Mucosa of descending colon (tissue), 3 donors: ENCODE measurements around the gene FBXL7. TPM values are rescaled to one million over a fixed set of nuclear protein-coding genes. Genes with fewer than 3 reads are reported as not detected.

Experiments
- ATAC-seq: fragments of 200-7000 bp; cut with Tn5 transposase; one replicate; pipeline ENCODE4 v1.9.1; 2020; ENCODE audit warnings: mild to moderate bottlenecking, moderate library complexity
- DNase-seq, 3 donors: peaks; one replicate each; pipeline ENCODE4 v3.0.0-alpha.2; 2020
- H3K36me3 ChIP-seq: fragments of 200-600 bp; one replicate; pipeline ENCODE4 v1.8.0; 2021; ENCODE audit warnings: low read depth, mild to moderate bottlenecking
- H3K4me1 ChIP-seq: fragments of 200-600 bp; one replicate; pipeline ENCODE4 v1.8.0; 2021; ENCODE audit warnings: low read depth, mild to moderate bottlenecking
- H3K4me3 ChIP-seq: fragments of 200-600 bp; one replicate; pipeline ENCODE4 v1.8.0; 2021; ENCODE audit warnings: mild to moderate bottlenecking
- H3K9me3 ChIP-seq: fragments of 200-600 bp; one replicate; pipeline ENCODE4 v1.8.0; 2021; ENCODE audit warnings: mild to moderate bottlenecking
- intact Hi-C, 2 donors: fragments of 100-400 bp; cut with DNase I in 1 of 2; cut with micrococcal nuclease in 1 of 2; formaldehyde crosslinking; loops; one replicate each; pipeline versions ENCODE4 v1.11.0 to v1.11.1; 2022; cut with DNase I, micrococcal nuclease
- long read RNA-seq, 2 donors: library from polyadenylated mRNA; unstranded; transcript quantifications; one replicate each; pipeline ENCODE4 v2.0.0, GENCODE V29; 2019 to 2021
- total RNA-seq, 3 donors: library from RNA; stranded (reverse); fragmentation: NEBNext Ultra II Directional in 2 of 3; extraction: Animal tissue kit (Norgen Biotek cat#: 25700) in 2 of 3; gene quantifications; one replicate each; pipeline versions ENCODE4 v1.2.1 to v1.2.4, GENCODE V29; 2021 to 2023
- TF ChIP-seq, protein P1 (sequence below): fragments of 200-600 bp; IDR thresholded peaks from one replicate; pipeline ENCODE4 v1.8.0; 2022; ENCODE audit warnings: antibody characterized with exemption, mild to moderate bottlenecking
- donor health status: DM: no; HTN: no; CAD: no; lungs with moderate emphysema.
- donor health status: DM: no; HTN: no; CAD: no.
- donor health status: DM: no; HTN: yes; CAD: no.

Gene FBXL7
- 10 to 100 TPM in 1 of 3 donors, 1 to 10 TPM in 2; 1.6 to 21.4 (median 3.4) TPM for total RNA-seq
- long read RNA-seq, donor 1, transcript FBXL7-201 (2 exons, 3,960 nt) = major isoform, 6 of 12 reads
- long read RNA-seq, donor 1, partial matches to known transcripts = 0 of 12 reads
- long read RNA-seq, donor 1, other reads (novel, unspliced or antisense) = 6 of 12 reads
- long read RNA-seq, donor 2, partial matches to known transcripts = 0 of 1 reads
- long read RNA-seq, donor 2, other reads (novel, unspliced or antisense) = 1 of 1 reads

DNA sequence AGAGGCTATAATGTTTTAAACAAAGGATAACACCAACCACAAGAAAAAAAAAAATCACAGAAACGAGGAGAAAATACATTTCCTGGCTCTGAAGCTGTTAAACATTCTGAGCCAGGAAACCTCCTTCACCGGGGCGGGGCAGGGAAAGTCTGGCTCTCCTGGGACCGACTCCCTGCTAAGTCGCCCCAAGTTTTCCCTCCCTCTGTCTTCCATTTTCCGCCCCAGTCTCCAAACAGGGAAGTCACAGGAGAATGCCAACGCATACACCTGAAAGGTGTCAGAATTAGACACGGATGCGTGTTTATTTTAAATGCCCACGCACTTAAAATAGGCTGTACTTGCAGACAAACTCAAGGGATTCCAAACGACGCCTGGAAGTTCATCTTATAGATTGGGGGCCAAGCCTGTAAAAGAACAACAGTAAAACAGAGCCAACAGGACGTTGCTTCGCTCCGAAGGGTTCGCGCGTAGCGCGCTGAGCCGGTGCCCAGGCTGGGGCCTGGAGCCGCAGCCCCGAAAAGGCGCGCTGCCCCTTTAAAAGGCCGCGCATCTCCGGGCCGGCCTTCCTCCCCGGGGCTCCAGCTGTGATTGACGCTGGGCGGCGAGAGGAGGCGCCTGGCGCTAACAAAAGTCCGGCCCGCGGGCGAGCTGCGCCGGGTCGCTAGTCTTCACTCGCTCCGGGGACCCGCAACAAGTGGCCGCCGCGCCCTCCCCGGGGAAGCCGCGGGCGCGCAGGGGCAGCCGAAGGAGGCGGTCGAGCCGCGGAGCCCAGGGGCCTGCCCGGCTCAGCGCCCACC is at the start of gene FBXL7:
TSS of gene FBXL7 (plus strand) at position 653 of the 797 bp plus-strand sequence.
- TF ChIP-seq, protein P1, sequence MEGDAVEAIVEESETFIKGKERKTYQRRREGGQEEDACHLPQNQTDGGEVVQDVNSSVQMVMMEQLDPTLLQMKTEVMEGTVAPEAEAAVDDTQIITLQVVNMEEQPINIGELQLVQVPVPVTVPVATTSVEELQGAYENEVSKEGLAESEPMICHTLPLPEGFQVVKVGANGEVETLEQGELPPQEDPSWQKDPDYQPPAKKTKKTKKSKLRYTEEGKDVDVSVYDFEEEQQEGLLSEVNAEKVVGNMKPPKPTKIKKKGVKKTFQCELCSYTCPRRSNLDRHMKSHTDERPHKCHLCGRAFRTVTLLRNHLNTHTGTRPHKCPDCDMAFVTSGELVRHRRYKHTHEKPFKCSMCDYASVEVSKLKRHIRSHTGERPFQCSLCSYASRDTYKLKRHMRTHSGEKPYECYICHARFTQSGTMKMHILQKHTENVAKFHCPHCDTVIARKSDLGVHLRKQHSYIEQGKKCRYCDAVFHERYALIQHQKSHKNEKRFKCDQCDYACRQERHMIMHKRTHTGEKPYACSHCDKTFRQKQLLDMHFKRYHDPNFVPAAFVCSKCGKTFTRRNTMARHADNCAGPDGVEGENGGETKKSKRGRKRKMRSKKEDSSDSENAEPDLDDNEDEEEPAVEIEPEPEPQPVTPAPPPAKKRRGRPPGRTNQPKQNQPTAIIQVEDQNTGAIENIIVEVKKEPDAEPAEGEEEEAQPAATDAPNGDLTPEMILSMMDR = no peak
- DNase-seq (peak; percentile 41 to 68 (median 65)), ATAC-seq (peak; percentile 81)
- no peaks in the 10 kb centered on the region for H3K4me1 ChIP-seq
- H3K4me3 ChIP-seq = peak within 1 kb of the TSS; percentile 17
- H3K36me3 ChIP-seq = no peaks in the 10 kb centered on the region
- intact Hi-C loops = no loop called here
- no peaks in the 10 kb centered on the region for H3K9me3 ChIP-seq

DNA sequence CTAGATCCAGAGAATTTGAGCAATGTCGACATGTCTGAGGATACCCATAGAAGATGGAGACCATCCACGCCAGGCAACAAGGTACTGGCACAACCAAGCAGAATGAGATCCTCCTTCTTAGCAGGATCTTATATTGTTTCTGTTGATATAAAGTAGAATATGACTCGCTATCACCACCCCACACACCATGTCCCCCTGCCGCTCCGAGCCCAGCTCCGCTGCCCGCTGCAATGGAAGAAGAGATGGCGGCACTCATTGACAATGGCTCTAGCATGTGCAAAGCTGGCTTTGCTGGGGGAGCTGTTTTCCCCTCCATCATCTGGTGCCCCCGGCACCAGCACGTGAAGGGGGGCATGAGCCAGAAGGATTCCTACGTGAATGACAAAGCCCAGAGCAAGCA is 49.5 kb upstream of the FBXL7 start:
- Histone ChIP-seq H3K4me3 (no peak overlapping the region), H3K36me3 (no peaks in the 10 kb centered on the region), H3K9me3 (no peaks in the 10 kb centered on the region), H3K4me1 (no peaks in the 10 kb centered on the region)
- DNase-seq (no peak), ATAC-seq (no peak)
- intact Hi-C loops = no loop called here
- TF ChIP-seq, protein P1 = no peak

DNA sequence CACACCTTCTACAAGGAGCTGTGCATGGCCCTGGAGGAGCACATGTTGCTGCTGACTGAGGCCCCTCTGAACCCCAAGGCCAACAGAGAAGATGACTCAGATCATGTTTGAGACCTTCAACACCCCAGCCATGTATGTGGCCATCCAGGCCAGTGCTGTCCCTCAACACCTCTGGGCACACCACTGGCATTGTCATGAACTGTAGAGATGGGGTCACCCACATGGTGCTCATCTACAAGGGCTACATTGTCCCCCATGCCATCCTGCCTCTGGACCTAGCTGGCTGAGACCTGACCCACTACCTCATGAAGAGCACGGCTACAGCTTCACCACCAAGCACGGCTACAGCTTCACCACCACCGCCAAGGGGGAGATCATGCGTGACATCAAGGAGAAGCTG is 49.0 kb upstream of the FBXL7 start:
- no peak overlapping the region for H3K4me3 ChIP-seq
- TF ChIP-seq, protein P1 = no peak
- no peaks in the 10 kb centered on the region for H3K36me3 ChIP-seq
- intact Hi-C loops = no loop called here
- H3K4me1 ChIP-seq = no peaks in the 10 kb centered on the region
- ATAC-seq = no peak
- H3K9me3 ChIP-seq = no peaks in the 10 kb centered on the region
- DNase-seq = no peak

DNA sequence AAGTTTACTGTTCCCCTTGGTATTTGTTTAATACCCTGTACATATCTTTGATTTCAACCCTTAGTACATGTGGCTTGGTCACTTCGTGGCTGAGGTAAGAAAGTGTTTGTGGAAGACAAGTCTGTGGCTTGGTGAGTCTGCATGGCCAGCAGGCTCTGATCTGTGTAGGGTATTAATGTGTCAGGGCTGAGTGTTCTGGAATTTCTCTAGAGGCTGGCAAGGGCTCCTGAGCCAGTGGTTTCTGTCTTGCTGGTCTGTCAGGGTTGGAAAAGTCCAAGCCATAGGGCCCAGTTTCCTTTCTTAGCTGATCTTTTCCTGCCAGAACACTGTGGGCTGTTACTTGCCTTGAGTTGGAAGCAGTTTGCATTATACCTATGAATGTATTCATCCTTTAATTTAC is 48.0 kb upstream of the FBXL7 start:
- no peaks in the 10 kb centered on the region for H3K9me3 ChIP-seq
- intact Hi-C loops = no loop called here
- no peak overlapping the region for H3K4me3 ChIP-seq
- H3K36me3 ChIP-seq = no peaks in the 10 kb centered on the region
- DNase-seq (no peak), ATAC-seq (no peak)
- H3K4me1 ChIP-seq = no peaks in the 10 kb centered on the region
- TF ChIP-seq, protein P1 = no peak

DNA sequence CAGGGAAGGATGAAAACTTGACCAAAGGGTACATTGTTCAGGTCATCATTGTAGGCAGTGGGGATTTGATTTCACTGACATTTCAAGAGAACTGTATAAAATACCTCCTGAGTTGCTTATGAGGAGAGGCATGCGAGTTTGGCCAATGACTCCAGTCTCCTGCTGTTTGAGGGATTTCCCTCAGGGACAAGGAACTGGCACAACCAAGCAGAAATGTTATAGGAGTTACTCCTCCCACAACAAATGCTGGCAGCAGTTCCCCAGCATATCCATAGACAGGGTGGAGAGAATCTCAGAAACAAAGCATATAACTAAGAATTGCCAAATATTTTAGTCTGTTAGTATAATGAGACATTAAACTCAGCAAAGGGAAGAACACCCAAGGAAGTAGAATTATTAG is 47.2 kb upstream of the FBXL7 start:
- TF ChIP-seq, protein P1 = no peak
- DNase-seq (no peak), ATAC-seq (no peak)
- Histone ChIP-seq H3K4me3 (no peak overlapping the region), H3K36me3 (no peaks in the 10 kb centered on the region), H3K9me3 (no peaks in the 10 kb centered on the region), H3K4me1 (no peaks in the 10 kb centered on the region)
- intact Hi-C loops = no loop called here
